Chondrocyte (in vitro differentiated cells): ENCODE measurements around the gene POM121. TPM values are rescaled to one million over a fixed set of nuclear protein-coding genes. Genes with fewer than 3 reads are reported as not detected.
"Not testable (repeated sequence)": the region's sequence is repeated elsewhere in the genome, so short reads cannot be mapped to it uniquely, and the experiment has no call there.

ENCODE experiments used
- DNase-seq: peaks from one replicate; pipeline ENCODE4 v3.0.0; 2021; ENCODE audit warnings: mixed read lengths, low spot score
- H3K27ac Mint-ChIP-seq: one replicate; pipeline ENCODE4 v1.8.0; 2021; ENCODE audit warnings: mild to moderate bottlenecking, moderate library complexity, mixed read lengths; ENCODE audit not compliant: unreplicated experiment
- H3K27me3 Mint-ChIP-seq: 2 replicates; pipeline ENCODE4 v1.8.0; 2021; ENCODE audit warnings: low read depth, mixed read lengths
- H3K36me3 Mint-ChIP-seq: 2 replicates; pipeline ENCODE4 v1.8.0; 2021; ENCODE audit warnings: low read depth, mixed read lengths
- H3K4me1 Mint-ChIP-seq: 2 replicates; pipeline ENCODE4 v1.8.0; 2021; ENCODE audit warnings: low read depth, mild to moderate bottlenecking, mixed read lengths
- H3K4me3 Mint-ChIP-seq: one replicate; pipeline ENCODE4 v1.8.0; 2021; ENCODE audit warnings: mild to moderate bottlenecking, moderate library complexity, mixed read lengths; ENCODE audit not compliant: unreplicated experiment
- H3K9me3 Mint-ChIP-seq: 2 replicates; pipeline ENCODE4 v1.8.0; 2021; ENCODE audit warnings: low read depth, mixed read lengths
- total RNA-seq: library from RNA; stranded (reverse); gene quantifications from 3 replicates; pipeline ENCODE4 v1.2.1, GENCODE V29; 2021

POM121 gene
- total RNA-seq, 1 donor from 2014 or later = 34.0 TPM

DNA sequence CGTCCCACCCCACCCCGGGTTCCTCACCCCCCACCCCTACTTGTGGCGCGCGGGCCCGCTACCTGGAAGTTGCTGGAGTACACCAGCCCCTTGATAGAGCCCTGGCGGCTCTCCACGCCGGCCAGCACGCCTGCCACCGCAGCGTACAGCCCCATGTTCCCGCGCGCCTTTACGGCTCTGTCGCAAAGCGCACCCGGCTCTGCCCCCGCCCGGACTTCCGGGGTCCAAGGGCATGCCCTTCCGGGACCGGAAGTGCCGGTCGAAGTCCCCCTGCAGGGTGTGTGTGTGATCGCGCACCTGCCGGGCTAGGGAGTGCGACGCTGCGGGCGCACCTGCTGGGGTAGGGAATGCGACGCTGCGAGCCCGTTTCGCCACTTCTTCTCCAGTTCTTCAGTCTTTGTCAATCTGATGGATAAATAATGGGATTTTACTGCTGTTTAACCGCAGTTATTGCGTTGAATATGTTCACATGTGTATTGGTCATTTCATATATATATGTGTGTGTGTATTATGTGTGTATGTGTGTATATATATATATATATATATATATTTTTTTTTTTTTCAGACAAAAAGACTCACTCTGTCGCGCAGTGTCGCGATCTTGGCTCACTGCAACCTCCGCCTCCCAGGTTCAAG lies 29.8 kb downstream of the POM121 start:
- not testable (repeated sequence) for H3K9me3 Mint-ChIP-seq, H3K27ac Mint-ChIP-seq, H3K27me3 Mint-ChIP-seq, H3K36me3 Mint-ChIP-seq, H3K4me1 Mint-ChIP-seq, DNase-seq
- H3K4me3 Mint-ChIP-seq = peak overlapping the region; percentile 64

DNA sequence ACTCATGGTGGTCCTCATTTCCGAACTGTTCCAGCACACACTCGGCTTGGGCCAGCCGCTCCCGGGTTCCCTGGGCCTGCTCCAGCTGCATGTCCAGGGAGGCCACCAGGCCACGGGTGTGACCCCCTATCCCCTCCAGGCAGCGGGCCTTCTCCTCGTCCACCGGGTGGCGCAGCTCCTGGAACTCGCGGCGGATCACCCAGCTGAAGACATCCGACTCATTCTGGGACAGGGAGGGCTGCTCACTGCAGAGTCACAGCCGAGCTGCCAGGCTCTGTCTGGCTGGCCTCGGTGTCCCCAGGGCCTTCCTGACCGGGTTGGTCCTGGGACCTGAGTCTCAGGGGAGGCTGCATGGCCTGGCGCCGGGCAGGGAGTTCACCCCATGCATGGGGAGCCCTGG lies 35.1 kb downstream of the POM121 start:
- H3K27me3 Mint-ChIP-seq, H3K4me1 Mint-ChIP-seq, H3K36me3 Mint-ChIP-seq, DNase-seq, H3K4me3 Mint-ChIP-seq, H3K27ac Mint-ChIP-seq, H3K9me3 Mint-ChIP-seq: not testable (repeated sequence)

DNA sequence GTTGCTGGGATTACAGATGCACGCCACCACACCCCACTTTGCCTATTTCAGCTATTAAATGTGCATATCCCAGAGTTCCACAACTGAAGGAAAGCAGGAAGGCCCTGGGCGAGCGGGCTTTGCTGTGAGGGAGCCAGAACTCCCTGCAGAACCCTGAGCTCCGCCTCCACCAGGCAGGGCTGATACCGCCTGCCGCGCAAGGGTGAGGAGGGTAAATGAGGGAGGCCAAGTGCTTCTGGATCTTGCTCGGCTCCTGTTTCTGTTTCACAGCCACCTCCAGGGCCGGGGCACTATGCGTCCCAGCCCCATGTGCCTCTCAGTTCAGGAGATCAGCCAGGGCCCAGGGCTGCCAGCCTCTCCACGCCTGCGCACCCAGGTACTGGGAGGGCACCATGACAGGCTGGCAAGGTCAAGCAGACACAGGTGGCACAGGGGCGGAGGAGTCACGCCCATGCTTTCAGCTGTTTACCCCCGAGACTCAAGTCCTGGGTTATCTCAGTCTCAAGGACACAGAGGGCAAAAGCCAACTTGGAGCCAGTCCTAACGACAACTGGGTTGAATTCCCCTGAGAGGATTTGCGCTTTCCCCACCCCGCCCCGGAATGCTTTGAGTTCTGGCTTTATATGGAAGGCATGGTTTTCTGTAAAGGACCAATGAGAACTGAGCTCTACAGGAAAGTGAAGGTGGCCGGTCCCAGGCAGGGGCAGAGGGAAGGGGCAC lies 35.9 kb downstream of the POM121 start:
- not testable (repeated sequence) for H3K27me3 Mint-ChIP-seq, H3K27ac Mint-ChIP-seq, H3K4me1 Mint-ChIP-seq, H3K4me3 Mint-ChIP-seq, DNase-seq, H3K9me3 Mint-ChIP-seq, H3K36me3 Mint-ChIP-seq

DNA sequence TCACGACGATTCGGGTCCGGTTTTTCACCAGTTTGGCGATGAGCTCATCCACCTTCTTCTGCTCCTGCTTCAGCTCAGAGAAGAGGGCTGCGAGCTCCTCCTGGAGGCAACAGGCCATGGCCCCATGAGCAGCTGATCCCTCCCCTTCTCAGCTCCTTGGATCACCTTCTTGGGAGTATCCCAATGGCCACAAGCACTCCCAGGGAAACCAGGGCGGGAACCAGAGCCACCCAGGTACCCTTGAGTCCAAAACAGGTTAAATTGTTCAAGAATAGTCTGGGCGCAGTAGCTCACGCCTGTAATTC lies 36.4 kb downstream of the POM121 start:
- not testable (repeated sequence) for H3K9me3 Mint-ChIP-seq, DNase-seq, H3K36me3 Mint-ChIP-seq, H3K4me3 Mint-ChIP-seq, H3K4me1 Mint-ChIP-seq, H3K27ac Mint-ChIP-seq, H3K27me3 Mint-ChIP-seq

DNA sequence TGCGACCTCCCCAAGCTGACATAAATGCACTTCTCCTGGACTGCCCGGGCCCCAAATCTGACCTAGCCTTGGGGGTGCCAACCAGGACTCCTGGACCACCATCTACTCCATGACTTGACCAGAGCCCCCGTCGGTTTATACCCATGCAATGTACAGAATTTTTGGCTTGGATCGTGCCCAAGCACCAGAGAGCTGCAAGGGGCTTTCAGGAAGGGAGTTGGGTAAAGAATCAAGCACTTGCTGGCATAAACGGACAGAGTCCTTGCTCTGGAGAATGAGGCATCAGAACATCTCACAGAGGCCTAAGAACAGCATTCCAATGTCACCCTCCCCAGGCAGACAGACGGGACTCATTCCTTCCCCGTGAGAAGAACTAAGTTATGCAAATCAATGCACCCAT lies 38.2 kb downstream of the POM121 start:
- H3K27me3 Mint-ChIP-seq, H3K36me3 Mint-ChIP-seq, DNase-seq, H3K4me3 Mint-ChIP-seq, H3K27ac Mint-ChIP-seq, H3K9me3 Mint-ChIP-seq, H3K4me1 Mint-ChIP-seq: not testable (repeated sequence)

DNA sequence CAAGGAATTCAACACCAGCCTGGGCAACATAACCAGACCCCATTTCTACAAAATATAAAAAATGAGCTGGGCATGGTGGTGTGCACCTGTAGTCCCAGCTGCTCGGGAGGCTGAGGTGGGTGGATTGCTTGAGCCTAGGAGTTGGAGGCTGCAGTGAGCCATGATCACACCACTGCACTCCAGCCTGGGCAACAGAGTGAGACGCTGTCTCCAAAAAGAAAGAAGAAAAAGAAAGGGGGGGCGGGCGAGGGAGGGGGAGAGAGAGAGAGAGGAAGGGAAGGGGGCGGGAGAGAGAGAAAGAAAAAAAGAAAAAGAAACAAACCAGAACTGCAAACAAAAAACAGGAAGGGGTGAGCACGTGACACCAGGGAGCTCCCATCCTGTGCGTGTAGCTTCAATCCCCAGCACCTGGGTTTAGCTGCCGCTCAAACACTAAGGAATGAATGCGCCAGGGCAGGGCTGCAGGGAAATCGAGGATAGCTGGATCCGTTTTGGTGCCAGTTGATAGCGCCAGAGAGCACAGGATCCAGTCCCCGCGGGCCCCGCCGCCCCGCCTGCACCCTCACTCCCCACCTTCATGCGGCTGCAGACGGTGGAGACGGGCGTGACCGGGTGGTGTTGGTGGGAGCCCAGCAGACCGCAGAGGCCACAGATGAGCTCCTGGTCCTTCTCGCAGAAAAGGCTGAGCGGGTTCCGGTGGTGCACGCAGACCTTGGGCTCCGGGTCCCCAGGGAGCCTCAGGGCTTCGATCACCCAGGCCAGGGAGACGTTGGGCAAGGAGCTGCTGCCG lies 40.5 kb downstream of the POM121 start:
- H3K4me3 Mint-ChIP-seq, H3K36me3 Mint-ChIP-seq, H3K27me3 Mint-ChIP-seq, H3K9me3 Mint-ChIP-seq, DNase-seq, H3K27ac Mint-ChIP-seq, H3K4me1 Mint-ChIP-seq: not testable (repeated sequence)

DNA sequence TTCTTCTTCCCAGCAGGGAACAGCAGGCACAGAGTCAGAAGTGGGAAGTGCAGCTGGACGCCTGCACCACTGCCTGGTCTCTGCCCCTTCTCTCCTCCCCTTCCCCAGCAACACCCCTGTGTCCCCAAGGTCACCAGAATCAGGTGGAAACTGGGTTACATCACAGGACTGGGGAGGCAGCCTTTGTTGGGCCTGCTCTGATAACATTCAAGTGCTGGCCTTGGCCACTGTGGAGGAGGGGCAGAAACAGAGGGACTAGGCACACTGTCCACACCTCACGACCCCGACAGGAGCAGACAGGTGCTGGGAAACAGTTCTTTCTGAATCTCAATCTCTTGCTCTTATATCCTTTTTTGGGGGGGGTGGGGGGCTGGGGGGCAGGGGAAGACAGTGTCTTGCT lies 42.0 kb downstream of the POM121 start:
- not testable (repeated sequence) for H3K27ac Mint-ChIP-seq, H3K36me3 Mint-ChIP-seq, H3K4me1 Mint-ChIP-seq, DNase-seq, H3K9me3 Mint-ChIP-seq, H3K4me3 Mint-ChIP-seq, H3K27me3 Mint-ChIP-seq

DNA sequence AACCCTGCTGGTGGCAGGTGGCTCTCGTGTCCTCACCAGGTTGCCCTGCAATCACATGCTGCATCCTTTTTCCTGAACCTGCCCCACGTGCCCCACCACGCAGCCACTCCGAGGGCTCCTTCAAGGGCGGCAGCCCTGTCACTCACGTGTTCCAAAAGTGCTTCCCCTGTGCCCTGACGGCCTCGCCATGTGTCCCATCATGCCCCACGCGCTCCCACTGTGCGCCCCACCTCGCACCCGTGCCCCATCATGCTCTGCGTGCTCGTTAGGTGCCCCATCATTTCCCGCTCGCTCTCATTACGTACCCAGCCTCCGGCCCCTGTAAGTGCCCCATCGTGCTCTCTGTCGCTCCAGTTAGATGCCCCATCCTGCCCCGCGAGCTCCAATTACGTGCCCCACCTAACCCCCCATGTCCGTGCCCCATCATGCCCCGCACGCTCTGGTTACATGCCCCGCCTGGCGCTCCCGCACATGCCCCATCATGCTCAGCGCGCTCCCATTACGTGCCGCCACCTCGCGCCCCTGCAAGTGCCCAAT lies 44.2 kb downstream of the POM121 start, which contains the start of gene TRIM74:
TRIM74 (minus strand) TSS at position 487 of the 537 bp plus-strand sequence. CDS start 3,309 bp downstream, outside the sequence.
- H3K36me3 Mint-ChIP-seq = not testable (repeated sequence)

DNA sequence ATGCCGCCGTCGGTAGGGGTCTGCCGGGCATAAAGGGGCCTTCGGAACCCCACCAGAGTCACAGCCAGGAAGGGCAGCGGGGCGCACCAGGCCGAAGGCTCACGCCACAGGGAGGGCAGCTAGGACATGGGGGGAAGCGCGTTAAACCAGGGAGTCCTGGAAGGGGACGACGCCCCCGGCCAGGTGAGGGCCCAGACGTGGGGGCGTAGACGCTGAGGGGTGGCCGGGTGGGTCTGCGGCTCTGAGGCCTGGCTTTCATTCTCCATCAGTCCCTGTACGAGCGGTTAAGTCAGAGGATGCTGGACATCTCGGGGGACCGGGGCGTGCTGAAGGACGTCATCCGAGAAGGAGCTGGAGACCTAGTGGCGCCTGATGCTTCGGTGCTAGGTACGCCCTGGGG lies 44.8 kb downstream of the POM121 start:
- not testable (repeated sequence) for DNase-seq, H3K4me3 Mint-ChIP-seq, H3K27me3 Mint-ChIP-seq, H3K4me1 Mint-ChIP-seq, H3K36me3 Mint-ChIP-seq, H3K27ac Mint-ChIP-seq, H3K9me3 Mint-ChIP-seq

More for the DNA sequence above, 44.2 kb downstream of the POM121 start, which contains the start of gene TRIM74:
- DNase-seq, H3K4me1 Mint-ChIP-seq, H3K9me3 Mint-ChIP-seq, H3K4me3 Mint-ChIP-seq, H3K27ac Mint-ChIP-seq, H3K27me3 Mint-ChIP-seq: not testable (repeated sequence)

DNA sequence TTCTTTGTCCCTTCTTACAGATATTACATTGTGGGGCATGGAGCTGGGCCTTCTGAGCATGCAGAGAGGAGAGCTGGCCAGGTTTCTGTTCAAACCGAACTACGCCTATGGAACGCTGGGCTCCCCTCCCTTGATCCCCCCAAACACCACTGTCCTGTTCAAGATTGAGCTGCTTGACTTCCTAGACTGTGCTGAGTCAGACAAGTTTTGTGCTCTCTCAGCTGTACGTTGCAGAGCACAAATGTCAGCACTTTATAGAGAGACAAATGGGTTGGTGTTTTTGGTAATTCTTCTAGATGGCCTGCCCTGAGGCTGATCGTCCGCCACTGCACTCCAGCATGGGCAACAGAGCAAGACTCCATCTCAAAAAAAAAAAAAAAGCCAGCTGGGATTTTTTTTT lies 46.6 kb downstream of the POM121 start:
- H3K27ac Mint-ChIP-seq, DNase-seq, H3K36me3 Mint-ChIP-seq, H3K9me3 Mint-ChIP-seq, H3K27me3 Mint-ChIP-seq, H3K4me3 Mint-ChIP-seq, H3K4me1 Mint-ChIP-seq: not testable (repeated sequence)

DNA sequence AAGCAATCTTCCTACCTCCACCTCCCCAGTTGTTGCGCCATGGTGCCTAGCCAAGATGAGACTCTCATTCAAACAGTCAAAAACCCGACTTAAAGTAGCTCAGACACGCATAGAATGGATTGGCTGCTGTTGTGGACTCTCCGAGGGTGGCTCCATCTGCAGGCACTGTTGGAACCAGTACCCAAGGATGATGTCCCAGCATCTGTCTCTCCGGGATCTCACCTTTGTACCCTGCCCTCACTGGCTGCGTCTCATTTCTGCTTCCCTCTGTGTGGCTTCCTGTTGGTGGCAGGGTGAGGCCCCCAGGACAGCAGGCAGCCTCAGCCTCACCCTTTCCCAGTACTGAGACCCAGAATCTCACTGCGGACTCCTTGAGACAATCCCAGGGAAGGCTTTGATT lies 49.9 kb downstream of the POM121 start:
- H3K4me3 Mint-ChIP-seq, DNase-seq, H3K27ac Mint-ChIP-seq: not testable (repeated sequence)

DNA sequence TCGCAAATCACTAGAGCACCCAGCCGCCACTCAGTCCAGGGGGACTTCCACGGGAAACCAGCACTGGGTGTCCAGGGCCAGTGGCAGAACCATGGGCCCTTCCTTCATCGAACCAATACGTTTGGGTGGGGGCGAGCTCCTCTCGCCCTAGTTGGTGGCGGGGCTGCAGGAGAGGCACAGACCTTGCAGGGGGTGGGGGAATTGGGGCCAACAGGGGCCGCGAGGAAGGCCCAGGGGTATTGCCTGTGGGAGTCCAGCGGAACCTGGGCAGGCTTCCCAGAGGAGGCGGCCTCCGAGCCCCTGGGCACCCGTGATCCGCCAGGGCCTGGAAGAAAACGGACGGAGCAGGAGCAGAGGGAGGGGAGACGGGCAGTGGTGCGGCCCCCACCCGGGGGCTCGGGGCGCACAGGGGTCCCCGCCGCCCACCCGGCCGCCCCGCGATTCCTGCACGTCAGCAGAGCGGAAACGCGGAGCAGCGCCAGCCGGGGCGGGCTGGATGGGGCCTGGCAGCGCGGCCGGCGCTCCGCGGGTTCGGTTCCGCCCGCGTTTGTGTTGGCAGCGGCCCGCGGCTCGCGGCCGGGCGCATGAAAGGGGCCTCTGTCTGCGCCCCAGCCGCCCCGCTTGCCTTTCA lies 50.9 kb downstream of the POM121 start:
- H3K4me1 Mint-ChIP-seq = not testable (repeated sequence)

More for the DNA sequence above, 49.9 kb downstream of the POM121 start:
- not testable (repeated sequence) for H3K4me1 Mint-ChIP-seq, H3K36me3 Mint-ChIP-seq, H3K27me3 Mint-ChIP-seq, H3K9me3 Mint-ChIP-seq

More for the DNA sequence above, 50.9 kb downstream of the POM121 start:
- H3K27ac Mint-ChIP-seq, H3K27me3 Mint-ChIP-seq, H3K9me3 Mint-ChIP-seq, H3K4me3 Mint-ChIP-seq, H3K36me3 Mint-ChIP-seq: not testable (repeated sequence)
- peak; percentile 82 for DNase-seq
